GM18499 (cell line): ENCODE results near the gene ZDHHC22.

Source experiments
- ATAC-seq: cut with Tn5 transposase; IDR thresholded peaks from one replicate; pipeline ENCODE4 v1.9.1; 2021; ENCODE audit warnings: moderate number of reproducible peaks; ENCODE audit not compliant: insufficient read depth, unreplicated experiment

Gene ZDHHC22

GRCh38 chr14:77131206-77131605 is 10.4 kb downstream of the ZDHHC22 start:
- ATAC-seq: no peak

- ATAC-seq: no peak
Measured at GRCh38 chr14:77130386-77130785, 11.2 kb downstream of the ZDHHC22 start.

- no peak for ATAC-seq
Measured at GRCh38 chr14:77128414-77128891, 13.1 kb downstream of the ZDHHC22 start.

GRCh38 chr14:77126461-77126990 is 15.1 kb downstream of the ZDHHC22 start:
- no peak for ATAC-seq

- no peak for ATAC-seq
Measured at GRCh38 chr14:77125823-77126325, 15.7 kb downstream of the ZDHHC22 start.

- ATAC-seq: no peak
Measured at GRCh38 chr14:77125281-77125801, 16.2 kb downstream of the ZDHHC22 start.

GRCh38 chr14:77124345-77125280 is 17.0 kb downstream of the ZDHHC22 start:
- ATAC-seq: no peak

- no peak for ATAC-seq
Measured at GRCh38 chr14:77123381-77124325, 17.9 kb downstream of the ZDHHC22 start.

GRCh38 chr14:77122526-77123125 is 19.0 kb downstream of the ZDHHC22 start:
- ATAC-seq: no peak

- peak; percentile 85 for ATAC-seq
Measured at GRCh38 chr14:77120771-77121743, 20.5 kb downstream of the ZDHHC22 start.

- ATAC-seq: no peak
Measured at GRCh38 chr14:77119851-77120250, 21.7 kb downstream of the ZDHHC22 start.

- ATAC-seq: no peak
Measured at GRCh38 chr14:77116172-77116817, 25.3 kb downstream of the ZDHHC22 start.

- no peak for ATAC-seq
Measured at GRCh38 chr14:77114609-77115008, 27.0 kb downstream of the ZDHHC22 start.

GRCh38 chr14:77113644-77114043 is 27.9 kb downstream of the ZDHHC22 start:
- no peak for ATAC-seq

GRCh38 chr14:77111021-77111420 is 30.6 kb downstream of the ZDHHC22 start:
- no peak for ATAC-seq

- no peak for ATAC-seq
Measured at GRCh38 chr14:77110286-77110685, 31.3 kb downstream of the ZDHHC22 start.

GRCh38 chr14:77109656-77110055 is 31.9 kb downstream of the ZDHHC22 start:
- ATAC-seq: no peak

GRCh38 chr14:77108753-77109152 is 32.8 kb downstream of the ZDHHC22 start:
- no peak for ATAC-seq
